GM20000 (cell line): ENCODE data around the gene PLA2G4C.

Experiments used
- DNase-seq: peaks from one replicate; pipeline ENCODE4 v3.0.0; 2012; ENCODE audit warnings: low spot score
- TF ChIP-seq, protein P1 (sequence below): IDR thresholded peaks from 2 replicates; pipeline ENCODE4 v1.5.1; 2012; ENCODE audit warnings: mild to moderate bottlenecking, control low read depth; ENCODE audit errors: extremely low read depth, missing control alignments

Gene PLA2G4C

DNA sequence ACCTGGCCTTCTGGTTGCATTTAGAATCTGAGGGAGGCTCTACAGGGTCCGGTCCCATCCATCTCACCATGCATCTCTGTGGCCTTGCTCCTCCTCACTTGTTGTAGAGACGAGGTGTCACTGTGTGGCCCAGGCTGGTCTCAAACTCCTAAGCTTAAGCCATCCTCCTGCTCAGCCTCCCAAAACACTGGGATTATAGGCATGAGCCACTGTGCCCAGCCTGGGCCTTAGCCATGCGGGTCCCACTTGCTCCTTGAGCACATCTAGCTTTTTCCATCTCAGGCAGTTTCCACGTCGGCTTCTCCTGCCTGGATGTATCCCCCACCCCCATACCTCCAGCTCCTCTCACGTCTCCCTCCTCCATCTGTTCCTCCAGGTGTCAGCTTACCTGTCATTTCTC, 106.4 kb downstream of the PLA2G4C start:
- TF ChIP-seq, protein P1, sequence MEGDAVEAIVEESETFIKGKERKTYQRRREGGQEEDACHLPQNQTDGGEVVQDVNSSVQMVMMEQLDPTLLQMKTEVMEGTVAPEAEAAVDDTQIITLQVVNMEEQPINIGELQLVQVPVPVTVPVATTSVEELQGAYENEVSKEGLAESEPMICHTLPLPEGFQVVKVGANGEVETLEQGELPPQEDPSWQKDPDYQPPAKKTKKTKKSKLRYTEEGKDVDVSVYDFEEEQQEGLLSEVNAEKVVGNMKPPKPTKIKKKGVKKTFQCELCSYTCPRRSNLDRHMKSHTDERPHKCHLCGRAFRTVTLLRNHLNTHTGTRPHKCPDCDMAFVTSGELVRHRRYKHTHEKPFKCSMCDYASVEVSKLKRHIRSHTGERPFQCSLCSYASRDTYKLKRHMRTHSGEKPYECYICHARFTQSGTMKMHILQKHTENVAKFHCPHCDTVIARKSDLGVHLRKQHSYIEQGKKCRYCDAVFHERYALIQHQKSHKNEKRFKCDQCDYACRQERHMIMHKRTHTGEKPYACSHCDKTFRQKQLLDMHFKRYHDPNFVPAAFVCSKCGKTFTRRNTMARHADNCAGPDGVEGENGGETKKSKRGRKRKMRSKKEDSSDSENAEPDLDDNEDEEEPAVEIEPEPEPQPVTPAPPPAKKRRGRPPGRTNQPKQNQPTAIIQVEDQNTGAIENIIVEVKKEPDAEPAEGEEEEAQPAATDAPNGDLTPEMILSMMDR: no peak
- no peak for DNase-seq

DNA sequence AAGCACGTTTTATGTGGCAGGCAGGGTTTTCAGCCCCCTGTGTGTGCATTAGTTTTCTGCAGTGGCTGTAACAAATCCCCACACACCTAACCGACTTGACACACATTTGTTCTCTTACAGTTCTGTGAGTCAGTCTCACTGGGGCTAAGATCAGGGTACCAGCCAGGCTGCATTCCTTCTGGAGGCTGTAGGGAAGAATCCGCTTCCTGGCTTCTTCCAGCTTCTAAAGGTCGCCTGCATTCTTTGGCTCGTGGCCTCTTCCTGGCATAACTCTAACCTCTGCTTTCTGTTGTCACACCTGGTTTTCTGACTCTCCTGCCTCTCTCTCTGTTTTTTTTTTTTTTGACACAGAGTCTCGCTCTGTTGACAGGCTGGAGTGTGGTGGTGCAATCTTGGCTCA, 109.8 kb downstream of the PLA2G4C start:
- TF ChIP-seq, protein P1: no peak
- DNase-seq: no peak

DNA sequence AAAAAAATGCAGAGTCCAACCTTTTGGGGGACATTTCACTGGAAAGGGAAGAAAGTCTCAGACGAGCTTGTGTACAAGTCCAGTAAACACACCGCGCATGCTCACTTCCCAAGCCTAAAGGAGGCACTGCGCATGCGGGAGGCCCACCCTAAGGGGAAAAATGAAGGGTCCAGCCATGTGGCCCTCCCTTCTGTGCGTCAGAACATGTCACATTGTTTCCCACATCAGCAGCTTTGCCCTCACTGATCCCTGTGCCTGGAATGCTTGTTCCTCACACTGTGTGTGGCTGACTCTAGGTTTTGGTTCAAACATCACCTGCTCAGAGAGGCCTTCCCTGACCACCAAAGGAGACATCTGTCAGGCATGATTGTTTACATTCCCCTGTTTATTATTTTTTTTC, 111.8 kb downstream of the PLA2G4C start:
- DNase-seq: no peak
- TF ChIP-seq, protein P1: no peak
